Measurements from ENCODE around the gene ZNF687.

DNA sequence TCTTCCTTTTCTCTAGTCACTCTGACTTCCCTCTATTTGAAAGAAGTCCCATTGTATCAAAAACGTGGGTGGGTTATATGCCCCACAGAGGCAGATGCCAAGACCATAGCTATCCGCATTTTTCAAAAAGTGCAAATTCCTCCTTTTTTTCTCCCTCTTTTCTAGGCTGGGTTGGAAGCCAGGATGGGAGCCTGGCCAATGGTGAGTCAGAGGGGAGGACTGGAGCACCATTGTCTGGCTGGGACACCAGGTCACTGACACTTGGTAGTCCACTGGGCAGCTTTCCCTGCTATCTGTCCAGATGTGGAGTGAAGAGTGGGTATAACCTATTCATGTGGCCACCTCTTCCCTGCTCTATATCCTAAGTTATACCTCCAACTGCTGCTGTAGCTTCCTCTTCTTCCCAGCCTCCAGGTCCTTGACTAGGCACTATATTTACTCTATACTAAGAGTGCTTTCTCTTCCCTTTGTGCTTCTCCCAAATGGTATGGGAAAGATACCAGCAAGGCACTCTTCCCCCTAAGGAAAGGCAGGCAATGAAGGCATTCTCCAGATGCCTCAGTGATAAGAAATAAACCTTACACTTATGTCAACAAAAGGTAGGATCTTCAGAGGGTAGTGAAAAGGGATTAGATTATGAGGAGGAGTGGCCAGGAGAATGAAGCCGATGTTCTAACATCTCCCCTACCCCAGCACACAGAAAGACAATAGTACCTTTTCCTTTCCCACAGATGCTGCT is 32.2 kb downstream of the ZNF687 start:
- no peak for TF ChIP-seq RFX5 (IDR thresholded peaks at IDR 0.05; ENCODE audit: low read length)
- TF ChIP-seq, protein P1, sequence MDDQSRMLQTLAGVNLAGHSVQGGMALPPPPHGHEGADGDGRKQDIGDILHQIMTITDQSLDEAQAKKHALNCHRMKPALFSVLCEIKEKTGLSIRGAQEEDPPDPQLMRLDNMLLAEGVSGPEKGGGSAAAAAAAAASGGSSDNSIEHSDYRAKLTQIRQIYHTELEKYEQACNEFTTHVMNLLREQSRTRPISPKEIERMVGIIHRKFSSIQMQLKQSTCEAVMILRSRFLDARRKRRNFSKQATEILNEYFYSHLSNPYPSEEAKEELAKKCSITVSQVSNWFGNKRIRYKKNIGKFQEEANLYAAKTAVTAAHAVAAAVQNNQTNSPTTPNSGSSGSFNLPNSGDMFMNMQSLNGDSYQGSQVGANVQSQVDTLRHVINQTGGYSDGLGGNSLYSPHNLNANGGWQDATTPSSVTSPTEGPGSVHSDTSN (IDR thresholded peaks at IDR 0.05), result peak; percentile 39; the same call in 1 of the 2 replicates
- TF ChIP-seq RAD21 (IDR thresholded peaks at IDR 0.05; ENCODE audit: low read length), result no peak
- TF ChIP-seq, protein P2, sequence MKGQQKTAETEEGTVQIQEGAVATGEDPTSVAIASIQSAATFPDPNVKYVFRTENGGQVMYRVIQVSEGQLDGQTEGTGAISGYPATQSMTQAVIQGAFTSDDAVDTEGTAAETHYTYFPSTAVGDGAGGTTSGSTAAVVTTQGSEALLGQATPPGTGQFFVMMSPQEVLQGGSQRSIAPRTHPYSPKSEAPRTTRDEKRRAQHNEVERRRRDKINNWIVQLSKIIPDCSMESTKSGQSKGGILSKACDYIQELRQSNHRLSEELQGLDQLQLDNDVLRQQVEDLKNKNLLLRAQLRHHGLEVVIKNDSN (IDR thresholded peaks at IDR 0.05; ENCODE audit: borderline replicate concordance, low read depth), result no peak
- TF ChIP-seq POLR2AphosphoS5 (IDR thresholded peaks at IDR 0.05; ENCODE audit: low read depth, low read length), result peak; percentile 36; the same call in 1 of the 2 replicates
- TF ChIP-seq, protein P3, sequence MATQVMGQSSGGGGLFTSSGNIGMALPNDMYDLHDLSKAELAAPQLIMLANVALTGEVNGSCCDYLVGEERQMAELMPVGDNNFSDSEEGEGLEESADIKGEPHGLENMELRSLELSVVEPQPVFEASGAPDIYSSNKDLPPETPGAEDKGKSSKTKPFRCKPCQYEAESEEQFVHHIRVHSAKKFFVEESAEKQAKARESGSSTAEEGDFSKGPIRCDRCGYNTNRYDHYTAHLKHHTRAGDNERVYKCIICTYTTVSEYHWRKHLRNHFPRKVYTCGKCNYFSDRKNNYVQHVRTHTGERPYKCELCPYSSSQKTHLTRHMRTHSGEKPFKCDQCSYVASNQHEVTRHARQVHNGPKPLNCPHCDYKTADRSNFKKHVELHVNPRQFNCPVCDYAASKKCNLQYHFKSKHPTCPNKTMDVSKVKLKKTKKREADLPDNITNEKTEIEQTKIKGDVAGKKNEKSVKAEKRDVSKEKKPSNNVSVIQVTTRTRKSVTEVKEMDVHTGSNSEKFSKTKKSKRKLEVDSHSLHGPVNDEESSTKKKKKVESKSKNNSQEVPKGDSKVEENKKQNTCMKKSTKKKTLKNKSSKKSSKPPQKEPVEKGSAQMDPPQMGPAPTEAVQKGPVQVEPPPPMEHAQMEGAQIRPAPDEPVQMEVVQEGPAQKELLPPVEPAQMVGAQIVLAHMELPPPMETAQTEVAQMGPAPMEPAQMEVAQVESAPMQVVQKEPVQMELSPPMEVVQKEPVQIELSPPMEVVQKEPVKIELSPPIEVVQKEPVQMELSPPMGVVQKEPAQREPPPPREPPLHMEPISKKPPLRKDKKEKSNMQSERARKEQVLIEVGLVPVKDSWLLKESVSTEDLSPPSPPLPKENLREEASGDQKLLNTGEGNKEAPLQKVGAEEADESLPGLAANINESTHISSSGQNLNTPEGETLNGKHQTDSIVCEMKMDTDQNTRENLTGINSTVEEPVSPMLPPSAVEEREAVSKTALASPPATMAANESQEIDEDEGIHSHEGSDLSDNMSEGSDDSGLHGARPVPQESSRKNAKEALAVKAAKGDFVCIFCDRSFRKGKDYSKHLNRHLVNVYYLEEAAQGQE (IDR thresholded peaks at IDR 0.05; ENCODE audit: low read depth, low read length), result no peak
- peak; percentile 54; the same call in 1 of the 2 replicates for TF ChIP-seq SIN3A (IDR thresholded peaks at IDR 0.05; ENCODE audit: borderline replicate concordance, low read depth, low read length)
